ENCODE results near the gene HOXA5. TPM values are rescaled to one million over a fixed set of nuclear protein-coding genes. Genes with fewer than 3 reads are reported as not detected.

HOXA5 gene
- total RNA-seq, 1 experiment from 2014 or later, result 6.7 TPM

DNA sequence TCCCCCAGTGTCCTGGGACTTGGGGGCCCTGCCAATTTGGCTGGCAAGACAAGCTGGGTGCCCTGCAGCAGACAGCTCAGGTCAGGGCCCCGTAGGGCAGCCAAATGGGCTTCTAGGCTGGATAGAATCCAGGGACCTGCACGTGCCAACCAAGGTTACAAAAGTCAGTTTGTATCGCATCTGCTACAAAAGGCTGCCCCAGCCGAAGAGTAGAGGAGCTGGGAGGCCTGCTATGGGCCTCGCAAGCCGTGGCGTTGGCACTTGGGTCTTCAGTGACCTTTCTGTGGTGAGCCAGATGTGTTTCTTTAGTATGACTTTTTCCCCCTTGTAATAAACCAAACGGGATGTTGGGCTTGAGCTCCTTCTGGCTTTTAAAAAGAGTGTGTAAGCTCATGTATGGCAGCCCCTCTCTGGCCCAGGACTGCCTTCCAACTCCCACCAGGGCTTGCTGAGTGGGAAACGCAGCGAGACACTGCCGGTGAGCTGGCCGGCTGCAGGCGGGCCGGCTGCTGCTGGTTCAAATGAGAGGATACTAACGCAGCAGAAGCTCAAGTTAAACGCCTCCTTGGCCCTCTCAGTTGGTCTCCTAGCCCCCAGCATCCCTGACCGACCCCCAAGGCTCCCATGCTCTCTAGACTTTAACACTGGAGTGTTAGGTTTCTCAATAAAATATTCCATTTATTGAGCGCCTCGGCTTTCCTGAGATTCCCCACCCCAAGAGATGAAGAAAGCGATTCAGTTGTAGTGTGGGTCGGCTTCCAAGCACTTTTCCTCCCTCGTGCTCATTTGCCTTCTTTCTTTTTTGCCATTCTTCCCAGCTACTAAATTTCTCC lies 33.7 kb upstream of the HOXA5 start:
- TF ChIP-seq RAD21 (IDR thresholded peaks at IDR 0.05; ENCODE audit: low read depth) (no peak), ELF1 (IDR thresholded peaks at IDR 0.05; ENCODE audit: borderline replicate concordance, low read depth) (no peak), ZFX (IDR thresholded peaks at IDR 0.05) (no peak), EGR1 (IDR thresholded peaks at IDR 0.05; ENCODE audit: low read depth) (no peak), CEBPB (IDR thresholded peaks at IDR 0.05; ENCODE audit: low read depth) (no peak), POLR2A (IDR thresholded peaks at IDR 0.05; ENCODE audit: borderline replicate concordance, extremely low read depth, insufficient read depth, insufficient read length) (no peak), SRF (IDR thresholded peaks at IDR 0.05; ENCODE audit: low read depth) (no peak), CBX3 (IDR thresholded peaks at IDR 0.05; ENCODE audit: low read depth) (no peak), TCF7L2 (IDR thresholded peaks at IDR 0.05; ENCODE audit: borderline replicate concordance, extremely low read depth, insufficient read depth, insufficient read length) (no peak), SIN3A (IDR thresholded peaks at IDR 0.05; ENCODE audit: low read depth) (no peak), EZH2 (IDR thresholded peaks at IDR 0.05) (no peak), EZH2phosphoT487 (IDR thresholded peaks at IDR 0.05; ENCODE audit: borderline replicate concordance) (no peak), FOSL1 (IDR thresholded peaks at IDR 0.05; ENCODE audit: low read depth) (no peak)
- TF ChIP-seq, protein P1, sequence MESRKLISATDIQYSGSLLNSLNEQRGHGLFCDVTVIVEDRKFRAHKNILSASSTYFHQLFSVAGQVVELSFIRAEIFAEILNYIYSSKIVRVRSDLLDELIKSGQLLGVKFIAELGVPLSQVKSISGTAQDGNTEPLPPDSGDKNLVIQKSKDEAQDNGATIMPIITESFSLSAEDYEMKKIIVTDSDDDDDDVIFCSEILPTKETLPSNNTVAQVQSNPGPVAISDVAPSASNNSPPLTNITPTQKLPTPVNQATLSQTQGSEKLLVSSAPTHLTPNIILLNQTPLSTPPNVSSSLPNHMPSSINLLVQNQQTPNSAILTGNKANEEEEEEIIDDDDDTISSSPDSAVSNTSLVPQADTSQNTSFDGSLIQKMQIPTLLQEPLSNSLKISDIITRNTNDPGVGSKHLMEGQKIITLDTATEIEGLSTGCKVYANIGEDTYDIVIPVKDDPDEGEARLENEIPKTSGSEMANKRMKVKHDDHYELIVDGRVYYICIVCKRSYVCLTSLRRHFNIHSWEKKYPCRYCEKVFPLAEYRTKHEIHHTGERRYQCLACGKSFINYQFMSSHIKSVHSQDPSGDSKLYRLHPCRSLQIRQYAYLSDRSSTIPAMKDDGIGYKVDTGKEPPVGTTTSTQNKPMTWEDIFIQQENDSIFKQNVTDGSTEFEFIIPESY (IDR thresholded peaks at IDR 0.05; ENCODE audit: extremely low read depth, insufficient replicate concordance, low read length), result no peak
- TF ChIP-seq, protein P2, sequence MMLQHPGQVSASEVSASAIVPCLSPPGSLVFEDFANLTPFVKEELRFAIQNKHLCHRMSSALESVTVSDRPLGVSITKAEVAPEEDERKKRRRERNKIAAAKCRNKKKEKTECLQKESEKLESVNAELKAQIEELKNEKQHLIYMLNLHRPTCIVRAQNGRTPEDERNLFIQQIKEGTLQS (IDR thresholded peaks at IDR 0.05), result no peak
- TF ChIP-seq, protein P3, sequence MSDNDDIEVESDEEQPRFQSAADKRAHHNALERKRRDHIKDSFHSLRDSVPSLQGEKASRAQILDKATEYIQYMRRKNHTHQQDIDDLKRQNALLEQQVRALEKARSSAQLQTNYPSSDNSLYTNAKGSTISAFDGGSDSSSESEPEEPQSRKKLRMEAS (IDR thresholded peaks at IDR 0.05), result no peak
- ChIA-PET RAD21 (ENCODE audit: low non-redundant PET in 1 of 2, low total read pairs in 2 of 2, uncharacterized antibody in 2 of 2, unreplicated experiment in 2 of 2) (no interaction called here), CTCF (no interaction called here), POLR2A (no interaction called here)
- no peak for ATAC-seq
- Histone ChIP-seq H2AFZ (ENCODE audit: low read depth, low read length, poor library complexity, severe bottlenecking) (no peak overlapping the region), H3K27me3 (ENCODE audit: insufficient read depth, low read length) (no peaks in the 10 kb centered on the region), H3K36me3 (ENCODE audit: control insufficient read depth in 1 of 2, insufficient read depth in 2 of 2, low read length in 2 of 2) (no peaks in the 10 kb centered on the region), H3K4me1 (ENCODE audit: control insufficient read depth in 1 of 2, insufficient read depth in 2 of 2, low read length in 2 of 2) (peaks cover 26 to 51% of the 10 kb centered on the region in 2 experiments), H3K9ac (ENCODE audit: low read length) (no peak overlapping the region), H3K27ac (ENCODE audit: low read depth, low read length) (no peak overlapping the region), H3K79me2 (ENCODE audit: insufficient read depth, low read length) (peaks cover 27% of the 10 kb centered on the region), H3K9me3 (ENCODE audit: control insufficient read depth in 1 of 2, insufficient read depth in 1 of 2, low read depth in 1 of 2, low read length in 2 of 2) (no peaks in the 10 kb centered on the region), H3K4me2 (ENCODE audit: low read length) (no peak overlapping the region), H4K20me1 (ENCODE audit: insufficient read depth) (no peaks in the 10 kb centered on the region), H3K4me3 (replicated peaks in 1 of 2; ENCODE audit: low read depth in 1 of 2, low read length in 2 of 2) (no peak overlapping the region), H3K9me2 (ENCODE audit: insufficient read depth) (no peaks in the 10 kb centered on the region)
- no TSS peak for BruUV-seq (replicated peaks)
- DNase-seq (ENCODE audit: low read depth, low spot score), result no peak
- intact Hi-C loops (cut with micrococcal nuclease), result no loop called here
